HepG2 (cell line): ENCODE results near the gene RRN3. TPM values are rescaled to one million over a fixed set of nuclear protein-coding genes. Genes with fewer than 3 reads are reported as not detected.

Experiments used
- DNMT1 ChIP-seq: sonication (generic); formaldehyde crosslinking; IDR thresholded peaks from 2 replicates; pipeline ENCODE4 v1.5.1; 2020; ENCODE audit warnings: mild to moderate bottlenecking, missing genetic modification reagents
- FOXA3 ChIP-seq: IDR thresholded peaks from 2 replicates; pipeline ENCODE4 v1.6.1; 2016; ENCODE audit warnings: missing genetic modification reagents, missing compliant biosample characterization
- FOXO4 ChIP-seq: sonication (generic); formaldehyde crosslinking; conservative IDR thresholded peaks from 2 replicates; pipeline ENCODE4 v1.8.1; 2023; ENCODE audit warnings: missing genetic modification reagents
- GABPB1 ChIP-seq: IDR thresholded peaks from 2 replicates; pipeline ENCODE4 v1.6.1; 2016; ENCODE audit warnings: mild to moderate bottlenecking, missing genetic modification reagents, moderate library complexity, missing compliant biosample characterization
- IRX3 ChIP-seq: sonication (generic); formaldehyde crosslinking; IDR thresholded peaks from 2 replicates; pipeline ENCODE4 v1.8.1; 2023; ENCODE audit warnings: mild to moderate bottlenecking, low read depth, missing genetic modification reagents, borderline replicate concordance
- MAF1 ChIP-seq: sonication (generic); formaldehyde crosslinking; IDR thresholded peaks from 2 replicates; pipeline ENCODE4 v1.5.0; 2020; ENCODE audit warnings: missing genetic modification reagents, borderline replicate concordance
- MAFF ChIP-seq: IDR thresholded peaks from 2 replicates; pipeline ENCODE4 v1.6.1; 2011; ENCODE audit warnings: low read depth, low read length, improper control_type of control experiment
- NFIC ChIP-seq: IDR thresholded peaks from 2 replicates; pipeline ENCODE4 v1.6.1; 2012; ENCODE audit warnings: mild to moderate bottlenecking, low read length, inconsistent platforms
- NFYB ChIP-seq: sonication (generic); formaldehyde crosslinking; IDR thresholded peaks from 2 replicates; pipeline ENCODE4 v1.4.0; 2020; ENCODE audit warnings: missing genetic modification reagents
- PAWR ChIP-seq: sonication (generic); formaldehyde crosslinking; IDR thresholded peaks from 2 replicates; pipeline ENCODE4 v1.4.0; 2020; ENCODE audit warnings: missing genetic modification reagents, mild to moderate bottlenecking, borderline replicate concordance
- RNF219 ChIP-seq: sonication (generic); formaldehyde crosslinking; IDR thresholded peaks from 2 replicates; pipeline ENCODE4 v1.5.0; 2020; ENCODE audit warnings: mild to moderate bottlenecking, missing genetic modification reagents
- USF2 ChIP-seq, 2 experiments: sonication (generic) in 1 of 2; formaldehyde crosslinking in 1 of 2; IDR thresholded peaks; 2 replicates each; pipeline versions ENCODE4 v1.5.1 to v1.6.1; 2011 to 2020; ENCODE audit warnings: borderline replicate concordance in 1 of 2, low read depth in 1 of 2, low read length in 1 of 2, mild to moderate bottlenecking in 1 of 2, missing genetic modification reagents in 1 of 2, moderate library complexity in 1 of 2
- ZBTB20 ChIP-seq: sonication (generic); formaldehyde crosslinking; IDR thresholded peaks from 2 replicates; pipeline ENCODE4 v1.8.1; 2023; ENCODE audit warnings: missing genetic modification reagents, low read depth, mild to moderate bottlenecking, borderline replicate concordance
- ZBTB34 ChIP-seq: sonication (generic); formaldehyde crosslinking; IDR thresholded peaks from 2 replicates; pipeline ENCODE4 v1.8.0; 2022; ENCODE audit warnings: mild to moderate bottlenecking, missing genetic modification reagents
- ZNF10 ChIP-seq: sonication (generic); formaldehyde crosslinking; IDR thresholded peaks from 2 replicates; pipeline ENCODE4 v1.4.0; 2020; ENCODE audit warnings: mild to moderate bottlenecking, low read depth, missing genetic modification reagents, borderline replicate concordance
- ZNF30 ChIP-seq: sonication (generic); formaldehyde crosslinking; IDR thresholded peaks from 2 replicates; pipeline ENCODE4 v1.5.0; 2020; ENCODE audit warnings: mild to moderate bottlenecking, missing genetic modification reagents
- ZNF382 ChIP-seq: sonication (generic); formaldehyde crosslinking; IDR thresholded peaks from 2 replicates; pipeline ENCODE4 v1.5.0; 2020; ENCODE audit warnings: missing genetic modification reagents, mild to moderate bottlenecking, borderline replicate concordance
- ZNF552 ChIP-seq: sonication (generic); formaldehyde crosslinking; IDR thresholded peaks from 2 replicates; pipeline ENCODE4 v1.9.0; 2022; ENCODE audit warnings: missing genetic modification reagents, mild to moderate bottlenecking, borderline replicate concordance
- ZNF562 ChIP-seq: sonication (generic); formaldehyde crosslinking; IDR thresholded peaks from 2 replicates; pipeline ENCODE4 v1.8.0; 2022; ENCODE audit warnings: missing genetic modification reagents, borderline replicate concordance
- ZNF576 ChIP-seq: sonication (generic); formaldehyde crosslinking; IDR thresholded peaks from 2 replicates; pipeline ENCODE4 v1.4.0; 2020; ENCODE audit warnings: mild to moderate bottlenecking, missing genetic modification reagents
- ZNF780A ChIP-seq: sonication (generic); formaldehyde crosslinking; IDR thresholded peaks from 2 replicates; pipeline ENCODE4 v1.8.0; 2022; ENCODE audit warnings: mild to moderate bottlenecking, missing genetic modification reagents, moderate library complexity
- polyA plus RNA-seq, 8 experiments: library from polyadenylated mRNA; depleted of rRNA in 3 of 8; stranded (reverse) in 7 of 8; unstranded in 1 of 8; fragments of >200 nt; fragmentation: Illumina TruSeq in 4 of 8; extraction: Trizol in 4 of 8; gene quantifications; 2 replicates each; pipeline versions ENCODE4 v1.2.1 to v1.2.3, GENCODE V29; 2011 to 2016; ENCODE audit warnings: low read depth in 4 of 8, missing spikeins in 1 of 8, mixed read lengths in 1 of 8; ENCODE audit not compliant: insufficient read depth in 1 of 8
- total RNA-seq, 5 experiments: library from RNA; depleted of rRNA; stranded (reverse); fragments of >200 nt; fragmentation: Illumina TruSeq; extraction: Trizol; gene quantifications; 2 replicates each; pipeline ENCODE4 v1.2.3, GENCODE V29; 2016; ENCODE audit warnings: low read depth in 1 of 5

Gene RRN3
- total and polyA plus RNA-seq, 2 of the 13 experiments (the other 11 are each of a cell fraction or from before 2014, with no cell fraction given): 45.8 to 67.0 TPM

- no peak for TF ChIP-seq ZNF576 (CRISPR knock-in tag)
- peak; percentile 70; the same call in 1 of the 2 replicates for TF ChIP-seq GABPB1
- TF ChIP-seq RNF219: no peak
- TF ChIP-seq ZNF10 (CRISPR knock-in tag): peak; percentile 52; the same call in 1 of the 2 replicates
- TF ChIP-seq DNMT1 (CRISPR knock-in tag): no peak
- TF ChIP-seq MAFF: no peak
- TF ChIP-seq ZNF780A (CRISPR knock-in tag): no peak
- TF ChIP-seq NFYB (CRISPR knock-in tag): no peak
- TF ChIP-seq FOXO4 (CRISPR knock-in tag): no peak
- TF ChIP-seq ZNF382: no peak
- no peak for TF ChIP-seq ZNF30
- TF ChIP-seq IRX3 (CRISPR knock-in tag): no peak
- TF ChIP-seq PAWR (CRISPR knock-in tag): no peak
- no peak for TF ChIP-seq ZBTB34 (CRISPR knock-in tag)
- 0 out of 2 replicates have a peak, but pooled peaks have one; percentile 18 for TF ChIP-seq FOXA3 (CRISPR knock-in tag)
- TF ChIP-seq USF2 (IDR thresholded peaks at IDR 0.05; ENCODE audit: low read depth, low read length): no peak
- TF ChIP-seq USF2 (CRISPR knock-in tag; IDR thresholded peaks at IDR 0.05; ENCODE audit: borderline replicate concordance): no peak
- no peak for TF ChIP-seq ZNF562 (CRISPR knock-in tag)
- peak; percentile 11; the same call in 1 of the 2 replicates for TF ChIP-seq ZBTB20 (CRISPR knock-in tag)
- no peak for TF ChIP-seq NFIC
- peak; percentile 25; the same call in 1 of the 2 replicates for TF ChIP-seq MAF1 (CRISPR knock-in tag)
- TF ChIP-seq ZNF552 (CRISPR knock-in tag): peak; percentile 54
Observed at GRCh38 chr16:15055141-15056053, 38.7 kb downstream of the RRN3 start (continued).
